Measurements from ENCODE around the gene DPF3.

- TF ChIP-seq EZH2phosphoT487 (IDR thresholded peaks at IDR 0.05; ENCODE audit: insufficient read depth, low read depth), result no peak
- no peak for TF ChIP-seq EZH2 (IDR thresholded peaks at IDR 0.05; ENCODE audit: insufficient read depth, poor library complexity, severe bottlenecking)
These were observed 255.9 kb downstream of the DPF3 start for GRCh38 chr14:72638021-72638420.

Measured in GM23248 (cell line).